Neural cell (in vitro differentiated cells): Measurements from ENCODE around the gene HMGXB4.

Source experiments
- EP300 ChIP-seq: fragments of 450-650 bp; conservative IDR thresholded peaks from 2 replicates; pipeline ENCODE4 v1.6.1; 2014; ENCODE audit warnings: antibody characterized with exemption, mild to moderate bottlenecking, moderate library complexity; ENCODE audit not compliant: poor library complexity, severe bottlenecking
- EZH2 ChIP-seq: fragments of 200-600, 300-800 bp; shearing (Covaris generic), sonication (generic); IDR thresholded peaks from 2 replicates; pipeline ENCODE4 v1.6.1; 2014; ENCODE audit warnings: antibody characterized with exemption, low read length, borderline replicate concordance, mild to moderate bottlenecking; ENCODE audit not compliant: insufficient read depth, poor library complexity, severe bottlenecking
- MXI1 ChIP-seq: fragments of 450-650 bp; conservative IDR thresholded peaks from 2 replicates; pipeline ENCODE4 v1.6.1; 2014; ENCODE audit warnings: antibody characterized with exemption, mild to moderate bottlenecking; ENCODE audit not compliant: poor library complexity, severe bottlenecking
- POLR2AphosphoS5 ChIP-seq: IDR thresholded peaks from 2 replicates; pipeline ENCODE4 v1.6.1; 2012
- RAD21 ChIP-seq: fragments of 450-650 bp; conservative IDR thresholded peaks from 2 replicates; pipeline ENCODE4 v1.6.1; 2014; ENCODE audit warnings: antibody characterized with exemption, mild to moderate bottlenecking, moderate library complexity
- SMC3 ChIP-seq: fragments of 450-650 bp; conservative IDR thresholded peaks from 2 replicates; pipeline ENCODE4 v1.6.1; 2014; ENCODE audit warnings: antibody characterized with exemption, mild to moderate bottlenecking, moderate library complexity; ENCODE audit not compliant: poor library complexity
- TAF1 ChIP-seq: IDR thresholded peaks from 2 replicates; pipeline ENCODE4 v1.6.1; 2012; ENCODE audit warnings: low read depth
- TF ChIP-seq, protein P1 (sequence below): fragments of 450-650 bp; IDR thresholded peaks from 2 replicates; pipeline ENCODE4 v1.5.1; 2014; ENCODE audit warnings: antibody characterized with exemption, mild to moderate bottlenecking, moderate library complexity; ENCODE audit not compliant: poor library complexity, severe bottlenecking
- TF ChIP-seq, protein P2 (sequence below): IDR thresholded peaks from 2 replicates; pipeline ENCODE4 v1.6.1; 2012; ENCODE audit warnings: borderline replicate concordance

DNA sequence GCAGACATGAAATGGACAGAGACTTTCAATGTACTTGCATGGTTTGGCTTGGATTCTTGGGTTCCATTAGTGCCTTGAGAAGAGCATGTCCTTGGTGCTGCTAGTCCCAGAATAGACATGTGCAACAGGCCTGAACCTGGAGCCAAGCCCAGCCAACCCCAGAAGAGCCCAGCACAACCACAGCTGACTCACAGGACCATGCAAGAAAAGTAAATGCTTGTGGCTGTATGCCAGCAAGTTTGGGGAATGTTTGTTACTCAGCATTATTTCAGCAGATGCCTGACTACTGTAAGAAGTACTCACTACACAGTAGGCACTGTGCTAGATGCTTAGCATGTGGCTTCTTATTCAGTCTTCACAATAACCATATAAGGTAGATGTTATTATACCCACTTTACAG lies 39.2 kb upstream of the HMGXB4 start:
- TF ChIP-seq, protein P1, sequence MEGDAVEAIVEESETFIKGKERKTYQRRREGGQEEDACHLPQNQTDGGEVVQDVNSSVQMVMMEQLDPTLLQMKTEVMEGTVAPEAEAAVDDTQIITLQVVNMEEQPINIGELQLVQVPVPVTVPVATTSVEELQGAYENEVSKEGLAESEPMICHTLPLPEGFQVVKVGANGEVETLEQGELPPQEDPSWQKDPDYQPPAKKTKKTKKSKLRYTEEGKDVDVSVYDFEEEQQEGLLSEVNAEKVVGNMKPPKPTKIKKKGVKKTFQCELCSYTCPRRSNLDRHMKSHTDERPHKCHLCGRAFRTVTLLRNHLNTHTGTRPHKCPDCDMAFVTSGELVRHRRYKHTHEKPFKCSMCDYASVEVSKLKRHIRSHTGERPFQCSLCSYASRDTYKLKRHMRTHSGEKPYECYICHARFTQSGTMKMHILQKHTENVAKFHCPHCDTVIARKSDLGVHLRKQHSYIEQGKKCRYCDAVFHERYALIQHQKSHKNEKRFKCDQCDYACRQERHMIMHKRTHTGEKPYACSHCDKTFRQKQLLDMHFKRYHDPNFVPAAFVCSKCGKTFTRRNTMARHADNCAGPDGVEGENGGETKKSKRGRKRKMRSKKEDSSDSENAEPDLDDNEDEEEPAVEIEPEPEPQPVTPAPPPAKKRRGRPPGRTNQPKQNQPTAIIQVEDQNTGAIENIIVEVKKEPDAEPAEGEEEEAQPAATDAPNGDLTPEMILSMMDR, result no peak
- TF ChIP-seq EZH2, result no peak
- TF ChIP-seq EP300, result no peak
- no peak for TF ChIP-seq POLR2AphosphoS5
- TF ChIP-seq, protein P2, sequence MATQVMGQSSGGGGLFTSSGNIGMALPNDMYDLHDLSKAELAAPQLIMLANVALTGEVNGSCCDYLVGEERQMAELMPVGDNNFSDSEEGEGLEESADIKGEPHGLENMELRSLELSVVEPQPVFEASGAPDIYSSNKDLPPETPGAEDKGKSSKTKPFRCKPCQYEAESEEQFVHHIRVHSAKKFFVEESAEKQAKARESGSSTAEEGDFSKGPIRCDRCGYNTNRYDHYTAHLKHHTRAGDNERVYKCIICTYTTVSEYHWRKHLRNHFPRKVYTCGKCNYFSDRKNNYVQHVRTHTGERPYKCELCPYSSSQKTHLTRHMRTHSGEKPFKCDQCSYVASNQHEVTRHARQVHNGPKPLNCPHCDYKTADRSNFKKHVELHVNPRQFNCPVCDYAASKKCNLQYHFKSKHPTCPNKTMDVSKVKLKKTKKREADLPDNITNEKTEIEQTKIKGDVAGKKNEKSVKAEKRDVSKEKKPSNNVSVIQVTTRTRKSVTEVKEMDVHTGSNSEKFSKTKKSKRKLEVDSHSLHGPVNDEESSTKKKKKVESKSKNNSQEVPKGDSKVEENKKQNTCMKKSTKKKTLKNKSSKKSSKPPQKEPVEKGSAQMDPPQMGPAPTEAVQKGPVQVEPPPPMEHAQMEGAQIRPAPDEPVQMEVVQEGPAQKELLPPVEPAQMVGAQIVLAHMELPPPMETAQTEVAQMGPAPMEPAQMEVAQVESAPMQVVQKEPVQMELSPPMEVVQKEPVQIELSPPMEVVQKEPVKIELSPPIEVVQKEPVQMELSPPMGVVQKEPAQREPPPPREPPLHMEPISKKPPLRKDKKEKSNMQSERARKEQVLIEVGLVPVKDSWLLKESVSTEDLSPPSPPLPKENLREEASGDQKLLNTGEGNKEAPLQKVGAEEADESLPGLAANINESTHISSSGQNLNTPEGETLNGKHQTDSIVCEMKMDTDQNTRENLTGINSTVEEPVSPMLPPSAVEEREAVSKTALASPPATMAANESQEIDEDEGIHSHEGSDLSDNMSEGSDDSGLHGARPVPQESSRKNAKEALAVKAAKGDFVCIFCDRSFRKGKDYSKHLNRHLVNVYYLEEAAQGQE, result no peak
- TF ChIP-seq RAD21, result no peak
- TF ChIP-seq SMC3, result no peak
- no peak for TF ChIP-seq MXI1
- TF ChIP-seq TAF1, result no peak
